COLO668 (cell line): Measurements from ENCODE around the gene TMEM131L.
"Not testable (repeated sequence)": the region's sequence is repeated elsewhere in the genome, so short reads cannot be mapped to it uniquely, and the experiment has no call there.

Source experiments
- DNase-seq: peaks from one replicate; lab custom pipeline; 2025; ENCODE audit not compliant: unreplicated experiment; lab: John Stamatoyannopoulos, UW

Gene TMEM131L

DNA sequence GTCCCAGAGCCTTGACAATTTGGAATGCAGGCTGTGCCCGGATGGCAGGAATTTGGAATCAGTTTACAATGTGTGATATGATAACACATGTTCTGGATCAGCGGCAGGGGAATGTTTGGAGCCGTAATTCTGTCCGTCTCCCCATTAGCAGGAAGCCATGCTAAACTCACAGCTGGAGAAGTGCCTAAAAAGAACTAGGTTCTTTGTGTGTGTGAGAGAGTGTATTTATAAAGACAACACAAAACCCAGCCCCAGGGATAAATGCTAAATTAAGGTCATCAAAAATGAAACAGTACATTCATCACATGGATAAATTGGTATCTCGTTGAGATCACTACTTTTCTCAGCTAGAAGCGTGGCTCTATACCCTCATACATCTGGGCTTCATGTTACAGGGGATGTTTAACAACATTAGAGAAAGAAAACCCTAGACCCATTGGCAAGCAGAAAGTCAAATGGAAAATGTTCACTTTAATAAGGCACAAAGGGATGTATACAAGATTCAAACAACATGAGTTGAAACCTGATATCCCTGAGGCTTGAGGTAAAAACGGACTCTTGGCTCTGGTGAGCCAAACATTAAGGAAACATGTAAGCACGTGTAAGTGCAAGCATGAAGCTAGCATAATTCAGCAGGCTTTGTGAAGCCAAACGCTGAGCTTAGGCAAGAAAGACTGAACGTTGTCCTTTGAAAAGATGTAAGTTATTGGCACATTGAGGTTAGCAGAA, 18.0 kb upstream of the TMEM131L start:
- DNase-seq, result no peak

GRCh38 chr4:153449338-153449737, 16.8 kb upstream of the TMEM131L start:
- no peak for DNase-seq

GRCh38 chr4:153450544-153450917, 15.6 kb upstream of the TMEM131L start:
- no peak for DNase-seq

DNA sequence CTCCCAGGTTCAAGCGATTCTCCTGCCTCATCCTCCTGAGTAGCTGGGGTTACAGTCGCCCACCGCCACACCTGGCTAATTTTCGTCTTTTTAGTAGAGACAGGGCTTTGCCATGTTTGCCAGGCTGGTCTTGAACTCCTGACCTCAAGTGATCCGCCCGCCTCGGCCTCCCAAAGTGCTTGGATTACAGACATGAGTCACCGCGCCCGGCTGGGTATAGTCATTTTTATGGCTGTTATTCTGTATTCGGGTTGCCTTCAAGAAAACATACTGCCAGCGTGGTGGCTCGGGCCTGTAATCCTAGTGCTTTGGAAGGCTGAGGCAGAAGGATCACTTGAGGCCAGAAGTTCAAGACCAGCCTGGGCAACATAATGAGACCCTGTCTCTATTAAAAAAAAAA, 15.0 kb upstream of the TMEM131L start:
- not testable (repeated sequence) for DNase-seq

DNA sequence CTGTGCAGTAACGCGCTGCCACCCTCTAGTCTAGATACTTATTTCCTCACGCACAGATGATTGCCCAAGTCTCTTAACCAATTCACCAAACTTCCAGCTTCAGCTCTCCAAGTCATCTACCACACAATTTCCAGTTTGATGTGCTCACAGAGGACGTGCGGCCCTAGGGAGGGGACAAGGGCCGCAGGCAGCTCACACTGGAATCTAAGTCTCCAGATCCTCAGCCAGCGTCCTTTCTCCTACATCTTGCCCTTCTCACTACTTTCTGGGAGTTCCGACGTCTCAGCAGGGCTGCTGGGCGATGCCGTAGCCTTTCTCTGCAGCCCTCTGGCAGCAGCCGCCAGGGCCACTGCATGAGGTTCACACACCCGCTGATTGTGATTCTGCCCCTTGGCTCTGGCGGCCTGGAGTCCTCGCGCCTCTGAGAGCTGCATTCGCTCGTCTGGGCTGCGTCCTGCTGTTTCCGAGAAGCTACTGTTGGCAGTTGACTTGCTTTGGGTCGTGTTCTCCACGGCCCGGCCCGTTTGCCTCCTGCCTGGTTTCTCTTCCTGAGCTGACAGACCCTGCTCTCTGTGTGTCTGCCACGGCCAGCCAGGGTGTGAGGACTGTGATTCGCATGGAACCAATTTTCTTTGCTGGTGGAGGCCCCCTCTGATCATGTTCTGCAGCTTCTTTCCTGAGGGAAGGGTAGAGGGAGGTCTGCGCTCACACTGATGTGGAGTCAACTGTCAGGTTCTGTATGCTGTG, 14.1 kb upstream of the TMEM131L start:
- DNase-seq, result no peak

- DNase-seq, result no peak
Observed at GRCh38 chr4:153452658-153453378, 13.3 kb upstream of the TMEM131L start.

DNA sequence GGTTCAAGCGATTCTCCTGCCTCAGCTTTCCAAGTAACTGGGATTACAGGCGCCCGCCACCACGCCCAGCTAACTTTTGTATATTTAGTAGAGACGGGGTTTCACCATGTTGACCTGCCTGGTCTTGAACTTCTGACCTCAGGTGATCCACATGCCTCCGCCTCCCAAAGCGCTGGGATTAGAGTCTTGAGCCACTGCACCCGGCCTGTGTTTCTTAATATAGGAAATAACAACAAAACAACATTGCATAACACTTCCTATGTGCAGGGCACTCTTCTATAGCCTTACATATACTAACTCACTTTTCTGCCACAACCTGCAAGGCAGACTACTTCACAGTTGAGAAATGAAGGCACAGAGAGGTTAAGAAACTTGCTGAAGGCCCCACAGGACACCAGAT, 12.8 kb upstream of the TMEM131L start:
- no peak for DNase-seq

DNA sequence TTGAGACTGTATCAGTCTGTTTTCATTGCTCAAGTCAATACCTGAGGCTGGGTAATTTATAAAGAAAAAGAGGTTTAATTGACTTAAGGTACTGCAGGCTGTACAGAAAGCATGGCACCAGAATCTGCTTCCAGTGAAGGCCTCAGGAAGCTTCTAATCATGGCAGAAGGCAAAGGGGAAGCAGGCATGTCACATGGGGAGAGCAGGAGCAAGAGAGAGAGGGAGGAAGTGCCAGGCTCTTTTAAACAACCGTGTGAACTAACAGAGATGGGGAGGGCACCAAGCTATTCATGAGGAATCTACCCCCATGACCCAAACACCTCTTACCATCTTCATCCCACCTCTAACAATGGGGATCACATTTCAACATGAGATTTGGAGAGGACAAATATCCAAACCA, 7.2 kb upstream of the TMEM131L start:
- DNase-seq, result no peak

GRCh38 chr4:153461549-153461948, 4.6 kb upstream of the TMEM131L start:
- not testable (repeated sequence) for DNase-seq

- DNase-seq, result peak; percentile 30
Observed at GRCh38 chr4:153464068-153464467, 2.1 kb upstream of the TMEM131L start.

DNA sequence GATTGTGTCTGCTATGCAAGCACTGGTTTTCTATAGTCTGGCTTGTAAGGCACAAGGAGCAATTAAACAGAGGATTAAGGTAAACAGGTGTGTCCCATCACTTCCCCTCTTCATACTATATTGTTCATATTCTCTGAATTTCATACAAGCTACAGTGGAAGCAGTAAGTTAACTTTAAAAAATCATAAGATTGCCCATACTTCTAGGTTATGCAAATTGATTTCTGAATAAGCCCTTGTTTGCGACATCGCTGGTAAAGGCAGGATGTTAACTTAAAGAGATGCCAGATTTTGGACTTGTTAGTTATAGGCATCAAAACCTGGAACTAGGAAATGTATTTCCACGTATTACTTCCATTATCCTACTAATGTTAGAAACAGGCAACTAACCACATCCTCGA, 1.0 kb upstream of the TMEM131L start:
- DNase-seq, result no peak

DNA sequence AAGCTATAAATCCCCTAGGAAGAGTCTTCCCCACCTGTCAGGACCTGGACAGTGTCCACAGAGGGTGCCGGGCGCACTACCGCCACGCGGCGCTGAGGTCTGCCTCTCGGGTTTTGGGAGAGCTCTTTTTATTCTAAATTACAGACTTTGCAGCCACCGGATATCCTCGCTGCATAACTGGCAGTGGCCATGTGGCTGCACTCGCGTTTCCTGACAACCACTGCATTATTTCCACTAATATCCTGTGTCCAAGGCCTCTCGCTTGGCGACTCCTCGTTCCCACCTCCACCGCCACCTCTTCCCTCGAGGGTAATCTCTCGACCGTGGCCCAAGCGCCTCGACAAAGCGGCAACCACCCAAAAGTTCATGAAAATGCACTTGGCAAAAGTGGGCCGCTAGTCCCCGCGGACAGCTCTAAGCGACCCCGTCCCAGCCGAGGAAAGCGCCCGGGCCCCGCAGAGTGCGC, 512 bp upstream of the TMEM131L start:
- DNase-seq, result peak; percentile 59

DNA sequence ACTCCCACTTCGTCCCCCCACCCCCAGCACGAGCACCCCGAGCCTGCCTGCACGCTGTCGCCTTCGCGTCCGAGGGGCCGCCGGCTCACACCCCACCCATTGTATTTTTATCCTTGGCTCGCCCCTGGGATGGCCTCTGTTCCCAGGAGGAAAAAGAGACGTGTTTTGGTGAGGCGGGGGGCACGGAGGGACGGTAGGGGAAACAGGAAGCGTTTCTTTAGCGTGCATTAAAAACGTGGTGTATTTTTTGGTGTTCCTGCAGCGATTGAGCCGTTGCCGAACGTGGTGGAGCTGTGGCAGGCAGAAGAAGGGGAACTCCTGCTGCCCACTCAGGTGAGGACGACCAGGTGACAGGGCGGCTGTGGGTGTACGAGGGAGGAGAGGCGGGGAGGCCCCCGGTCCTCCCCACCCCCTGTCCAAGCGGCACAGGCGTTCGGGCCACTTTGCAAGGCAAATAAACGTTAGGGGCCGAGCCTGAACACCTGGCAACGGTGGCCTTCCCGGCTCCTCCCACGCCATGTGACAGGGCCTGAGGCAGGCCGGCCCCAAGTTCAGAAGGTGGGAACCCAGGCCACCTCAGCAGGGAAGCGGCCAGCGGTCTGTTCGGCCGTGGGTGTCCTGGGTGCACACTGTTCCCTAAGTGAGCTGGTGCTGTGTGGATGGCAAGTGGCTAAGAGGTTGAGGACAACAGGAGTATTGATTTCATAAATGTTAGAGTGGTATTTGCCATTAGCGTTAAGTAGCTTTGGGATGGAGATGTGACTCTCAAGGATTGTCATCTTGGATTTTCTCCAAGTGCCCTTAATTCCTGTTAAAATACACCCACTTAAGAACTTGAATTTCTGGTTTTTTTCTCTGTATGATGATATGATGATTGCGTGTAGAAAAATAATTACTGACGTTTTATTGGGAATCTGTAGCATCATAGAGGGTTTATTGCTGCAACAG, 1.1 kb downstream of the TMEM131L start:
- peak; percentile 90 for DNase-seq

DNA sequence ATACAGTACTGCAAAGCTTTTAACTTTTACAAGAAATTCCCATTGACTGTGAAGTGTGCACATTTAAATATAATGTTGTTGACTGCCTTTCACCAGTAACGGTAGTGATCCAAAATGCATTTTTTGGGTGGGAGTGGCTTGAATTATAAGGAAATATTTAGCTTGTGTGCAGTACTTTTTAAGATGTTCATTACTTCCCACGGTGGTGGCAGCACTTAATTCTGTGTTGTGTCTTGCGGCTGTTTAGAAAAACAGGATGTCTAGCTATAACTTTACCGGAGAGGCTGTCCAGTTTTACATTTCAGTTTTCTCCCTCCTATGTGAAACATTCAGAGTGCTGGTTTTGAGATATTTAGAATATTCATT, 1.7 kb downstream of the TMEM131L start:
- DNase-seq, result no peak

GRCh38 chr4:153468587-153468986, 2.4 kb downstream of the TMEM131L start:
- DNase-seq, result no peak

DNA sequence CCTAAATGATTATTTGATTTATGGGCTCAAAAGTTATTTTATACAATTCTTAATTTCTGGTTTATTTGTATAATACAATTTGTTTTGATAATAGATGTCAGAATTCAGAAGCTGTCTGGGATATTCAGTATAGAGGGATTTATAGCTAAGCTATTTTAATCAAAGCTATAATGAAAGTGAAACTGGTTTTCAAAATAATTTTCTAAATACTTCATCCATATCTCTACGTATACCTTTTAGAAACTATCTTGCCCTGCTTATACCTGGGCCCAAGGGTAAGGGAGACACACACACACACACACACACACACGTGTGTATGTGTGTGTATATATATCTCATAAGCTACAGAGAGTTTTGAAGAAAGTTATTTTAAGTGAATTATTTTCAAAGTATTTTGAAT, 2.9 kb downstream of the TMEM131L start:
- no peak for DNase-seq

DNA sequence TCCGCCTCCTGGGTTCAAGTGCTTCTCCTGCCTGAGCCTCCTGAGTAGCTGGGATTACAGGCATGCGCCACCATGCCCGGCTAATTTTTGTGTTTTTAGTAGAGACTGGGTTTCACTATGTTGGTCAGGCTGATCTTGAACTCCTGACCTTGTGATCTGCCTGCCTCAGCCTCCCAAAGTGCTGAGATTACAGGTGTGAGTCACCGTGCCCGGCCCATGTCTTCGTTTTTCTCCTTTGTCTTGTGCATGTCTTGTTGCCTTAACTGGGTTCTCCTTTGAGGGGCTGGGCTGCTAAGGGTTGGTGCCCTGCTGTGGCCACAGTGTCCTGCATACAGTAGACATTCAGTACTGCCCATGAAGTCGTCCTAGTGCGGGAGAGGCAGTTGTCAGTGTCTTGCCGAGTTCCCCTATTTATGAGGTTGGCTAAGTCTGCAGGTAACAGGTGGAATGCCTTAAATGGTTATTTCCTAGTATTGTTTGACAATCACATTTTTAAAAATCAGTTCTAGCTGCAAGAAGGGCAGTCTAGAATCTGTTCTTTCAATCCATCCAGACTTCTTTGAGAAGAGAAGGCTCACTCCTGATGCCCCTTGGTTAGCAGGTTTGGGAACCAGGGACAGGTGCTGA, 5.0 kb downstream of the TMEM131L start:
- DNase-seq, result not testable (repeated sequence)

DNA sequence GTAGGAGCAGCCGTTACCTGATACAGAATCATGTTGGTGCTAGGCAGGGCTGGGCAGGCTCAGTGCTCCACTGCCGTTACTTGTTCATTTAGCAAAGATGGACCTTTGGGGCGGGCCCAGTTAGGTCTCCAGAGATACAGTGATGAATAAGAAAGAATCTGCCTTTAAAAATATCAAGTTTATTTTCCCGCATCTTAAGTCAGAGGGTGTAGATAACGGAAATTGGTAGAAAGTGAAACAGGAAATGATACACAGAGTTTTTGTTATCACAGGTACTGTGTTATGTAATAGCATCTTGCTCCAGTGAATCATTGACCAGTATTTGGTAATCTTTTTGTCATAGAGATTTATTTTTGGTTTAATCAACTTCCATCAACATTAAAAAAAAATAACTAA, 5.5 kb downstream of the TMEM131L start:
- no peak for DNase-seq

GRCh38 chr4:153472122-153473037, 6.2 kb downstream of the TMEM131L start:
- DNase-seq, result no peak
